GM23338 (cell line): ENCODE data around the gene RBM12. TPM values are rescaled to one million over a fixed set of nuclear protein-coding genes. Genes with fewer than 3 reads are reported as not detected.
A peak's percentile ranks its signal among the peaks of the same experiment; 100 is the strongest.

Source experiments
- ATAC-seq: fragments of 200-7000 bp; cut with Tn5 transposase; 3 replicates; pipeline ENCODE4 v1.9.1; 2020
- DNase-seq: peaks from one replicate; pipeline ENCODE4 v3.0.0-alpha.2; 2015; ENCODE audit warnings: low spot score
- H2AFZ ChIP-seq: fragments of 200-600 bp; sonication (generic); 2 replicates; pipeline ENCODE4 v1.8.0; 2016; ENCODE audit warnings: antibody characterized with exemption, mild to moderate bottlenecking, moderate library complexity
- H3F3A ChIP-seq: fragments of 200-600 bp; sonication (generic); replicated peaks from 2 replicates; pipeline ENCODE4 v1.8.0; 2017; ENCODE audit warnings: antibody characterized with exemption, mixed run types, low read depth
- H3K27ac ChIP-seq: fragments of 200-600 bp; sonication (generic); 2 replicates; pipeline ENCODE4 v1.6.1; 2016; ENCODE audit warnings: low read depth
- H3K27me3 ChIP-seq: fragments of 200-600 bp; sonication (generic); 2 replicates; pipeline ENCODE4 v1.8.0; 2016; ENCODE audit warnings: mild to moderate bottlenecking, mixed run types, moderate library complexity; ENCODE audit not compliant: insufficient read depth
- H3K36me3 ChIP-seq: fragments of 200-600 bp; sonication (generic); 2 replicates; pipeline ENCODE4 v1.8.0; 2016; ENCODE audit warnings: mild to moderate bottlenecking; ENCODE audit not compliant: insufficient read depth
- H3K4me1 ChIP-seq: fragments of 200-600 bp; sonication (generic); 2 replicates; pipeline ENCODE4 v1.8.0; 2016; ENCODE audit warnings: mild to moderate bottlenecking, moderate library complexity; ENCODE audit not compliant: insufficient read depth
- H3K4me2 ChIP-seq: fragments of 200-600 bp; sonication (generic); 2 replicates; pipeline ENCODE4 v1.7.1; 2017; ENCODE audit warnings: mixed run types
- H3K4me3 ChIP-seq: fragments of 200-600 bp; sonication (generic); 2 replicates; pipeline ENCODE4 v1.6.1; 2016; ENCODE audit warnings: mixed run types
- H3K79me2 ChIP-seq: fragments of 200-600 bp; sonication (generic); replicated peaks from 2 replicates; pipeline ENCODE4 v1.8.0; 2017; ENCODE audit warnings: mild to moderate bottlenecking; ENCODE audit not compliant: insufficient read depth
- H3K9me2 ChIP-seq: fragments of 200-600 bp; sonication (generic); 2 replicates; pipeline ENCODE4 v1.8.0; 2017; ENCODE audit not compliant: insufficient read depth
- H4K20me1 ChIP-seq: fragments of 200-600 bp; sonication (generic); replicated peaks from 2 replicates; pipeline ENCODE4 v1.8.0; 2017; ENCODE audit warnings: mild to moderate bottlenecking; ENCODE audit not compliant: insufficient read depth
- H3K27ac Mint-ChIP-seq: 2 replicates; pipeline ENCODE4 v1.8.0; 2020; ENCODE audit warnings: inconsistent platforms, mild to moderate bottlenecking, moderate library complexity, mixed read lengths
- H3K27me3 Mint-ChIP-seq: 3 replicates; pipeline ENCODE4 v1.8.0; 2022; ENCODE audit warnings: low read depth, mild to moderate bottlenecking, moderate library complexity, mixed read lengths, inconsistent platforms; ENCODE audit not compliant: insufficient read depth, poor library complexity
- H3K36me3 Mint-ChIP-seq: 3 replicates; pipeline ENCODE4 v1.8.0; 2021; ENCODE audit warnings: low read depth, mild to moderate bottlenecking, inconsistent platforms, moderate library complexity, mixed read lengths
- H3K4me1 Mint-ChIP-seq: 3 replicates; pipeline ENCODE4 v1.8.0; 2020; ENCODE audit warnings: mild to moderate bottlenecking, inconsistent platforms, mixed read lengths
- H3K4me3 Mint-ChIP-seq: 3 replicates; pipeline ENCODE4 v1.8.0; 2021; ENCODE audit warnings: moderate library complexity, mild to moderate bottlenecking, inconsistent platforms, mixed read lengths
- H3K9me3 Mint-ChIP-seq: 3 replicates; pipeline ENCODE4 v1.8.0; 2020; ENCODE audit warnings: moderate library complexity, mild to moderate bottlenecking, inconsistent platforms, mixed read lengths
- CREB1 ChIP-seq: fragments of 250-450 bp; sonication (Bioruptor Pico); IDR thresholded peaks from 2 replicates; pipeline ENCODE4 v1.5.0; 2020; ENCODE audit warnings: low read depth, mild to moderate bottlenecking, moderate library complexity
- EZH2 ChIP-seq: fragments of 200-600 bp; sonication (generic); IDR thresholded peaks from one replicate; pipeline ENCODE4 v1.8.0; 2017; ENCODE audit warnings: antibody characterized with exemption, mild to moderate bottlenecking, low read depth; ENCODE audit not compliant: unreplicated experiment
- EZH2phosphoT487 ChIP-seq: fragments of 200-600 bp; sonication (generic); IDR thresholded peaks from one replicate; pipeline ENCODE4 v1.8.1; 2018; ENCODE audit warnings: antibody characterized with exemption; ENCODE audit not compliant: unreplicated experiment
- POLR2AphosphoS5 ChIP-seq: IDR thresholded peaks from 2 replicates; pipeline ENCODE4 v1.6.1; 2016; ENCODE audit warnings: antibody characterized with exemption, low read depth
- STAT1 ChIP-seq: IDR thresholded peaks from one replicate; pipeline ENCODE4 v1.6.1; 2016; ENCODE audit warnings: antibody characterized with exemption; ENCODE audit not compliant: unreplicated experiment
- ZNF114 ChIP-seq: fragments of 250-450 bp; sonication (Bioruptor Pico); IDR thresholded peaks from 2 replicates; pipeline ENCODE4 v1.5.0; 2020; ENCODE audit warnings: mild to moderate bottlenecking, moderate library complexity
- ZNF331 ChIP-seq: fragments of 250-450 bp; sonication (Bioruptor Pico); IDR thresholded peaks from 2 replicates; pipeline ENCODE4 v1.5.0; 2020; ENCODE audit warnings: low read depth, mild to moderate bottlenecking, moderate library complexity
- polyA plus RNA-seq: library from polyadenylated mRNA; unstranded; fragments of >200 nt; fragmentation: Nextera tagmentation; extraction: Ambion mirVana; gene quantifications from 2 replicates; pipeline ENCODE4 v1.2.1, GENCODE V29; 2016
- total RNA-seq: library from RNA; depleted of rRNA; stranded (reverse); fragments of >200 nt; shearing (Covaris generic); gene quantifications from 2 replicates; pipeline ENCODE4 v1.2.3, GENCODE V29; 2014
- TF ChIP-seq, protein P1 (sequence below), 2 experiments: fragments of 200-600 bp in 1 of 2; sonication (generic) in 1 of 2; conservative IDR thresholded peaks; 2 replicates each; pipeline versions ENCODE4 v1.5.1 to v1.6.1; 2016 to 2017; ENCODE audit warnings: antibody characterized with exemption in 2 of 2, low read depth in 2 of 2, mild to moderate bottlenecking in 2 of 2, moderate library complexity in 1 of 2
- TF ChIP-seq, protein P2 (sequence below): IDR thresholded peaks from 2 replicates; pipeline ENCODE4 v1.6.1; 2016; ENCODE audit warnings: antibody characterized with exemption
- TF ChIP-seq, protein P3 (sequence below): IDR thresholded peaks from one replicate; pipeline ENCODE4 v1.6.1; 2018; ENCODE audit warnings: antibody characterized with exemption; ENCODE audit not compliant: unreplicated experiment

Gene RBM12
- total and polyA plus RNA-seq, 2 experiments from 2014 or later: 22.3 to 82.2 TPM

DNA sequence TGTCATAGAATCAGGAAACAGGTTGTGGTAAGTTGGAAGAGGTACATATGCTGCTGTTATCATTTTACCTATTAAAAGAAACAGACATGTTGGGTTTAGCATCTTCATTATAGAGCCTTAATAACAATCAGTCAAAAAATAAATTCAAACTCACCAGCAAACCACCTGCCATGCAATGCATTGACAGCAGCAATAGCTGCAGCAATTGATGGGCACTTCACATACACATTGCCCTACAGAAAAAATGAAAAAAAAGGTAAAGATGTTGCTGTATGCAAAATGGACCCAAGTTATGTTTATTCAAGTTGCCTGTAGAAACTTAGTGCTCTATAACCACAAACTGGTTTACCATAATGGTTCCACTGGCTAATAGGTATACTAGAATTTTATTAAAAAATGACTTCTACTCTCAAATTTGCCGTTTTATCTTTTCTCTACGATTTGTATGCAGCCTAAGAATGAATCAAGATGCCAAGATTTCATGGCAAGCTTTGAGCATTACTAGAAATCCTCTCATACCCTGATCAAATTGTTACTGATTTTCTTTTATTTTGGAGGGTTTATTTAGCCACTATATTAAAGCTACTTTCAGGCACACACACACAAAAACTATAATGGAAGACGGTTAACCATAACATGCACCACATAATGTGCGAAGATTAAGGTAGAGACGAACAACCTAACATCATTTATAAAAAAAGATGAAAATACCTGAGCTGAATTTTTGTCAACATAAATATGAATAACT, 40.0 kb upstream of the RBM12 start:
- Mint-ChIP-seq H3K36me3 (peaks cover 85% of the 10 kb centered on the region), H3K4me3 (no peak overlapping the region; the same call in 2 of the 3 replicates)

DNA sequence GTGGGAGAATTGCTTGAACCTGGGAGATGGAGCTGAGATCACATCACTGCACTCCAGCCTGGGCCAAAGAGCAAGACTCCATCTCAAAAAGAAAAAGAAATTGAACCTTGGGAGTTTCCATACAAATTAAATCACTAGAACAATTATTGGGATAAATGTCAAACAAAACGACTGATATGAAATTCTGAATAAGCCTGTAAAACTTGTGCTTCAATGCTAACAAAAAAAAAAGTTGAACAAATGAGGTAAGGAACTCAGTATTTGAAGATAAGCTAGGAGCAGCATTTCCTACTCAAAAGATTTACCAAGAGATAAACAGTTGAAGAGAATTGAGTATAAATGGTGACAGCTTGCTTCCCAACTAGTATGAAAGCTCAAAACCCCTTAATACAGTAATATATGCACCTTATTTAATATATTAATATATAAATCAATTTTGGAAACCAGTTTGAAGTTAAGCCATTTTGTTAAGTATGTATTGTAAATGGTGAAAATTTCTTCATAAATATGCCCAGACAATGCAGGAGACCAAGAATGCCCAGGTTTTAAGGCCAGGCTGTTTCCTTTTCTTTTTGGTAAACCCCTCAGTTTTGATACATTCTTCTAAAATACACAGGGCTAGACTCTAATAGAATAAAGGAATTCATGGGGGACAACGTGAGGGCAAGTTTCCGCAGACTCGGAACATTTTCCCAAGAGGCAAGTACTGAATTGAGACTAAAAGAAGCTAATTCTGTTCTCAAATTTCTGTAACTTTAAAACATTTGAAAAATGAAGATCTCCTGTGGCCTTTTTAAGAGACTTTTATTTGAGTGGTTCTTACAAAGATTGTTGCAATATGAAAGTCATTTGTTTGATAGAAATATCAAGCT, 38.4 kb upstream of the RBM12 start:
- no peaks in the 10 kb centered on the region for H3K27me3 ChIP-seq
- H3K36me3 ChIP-seq: peaks cover 45% of the 10 kb centered on the region
- Mint-ChIP-seq H3K27ac (no peak overlapping the region; the same call in 1 of the 2 replicates), H3K27me3 (peaks cover 14% of the 10 kb centered on the region), H3K4me3 (no peak overlapping the region), H3K4me1 (peaks cover 8% of the 10 kb centered on the region), H3K9me3 (no peaks in the 10 kb centered on the region), H3K36me3 (peaks cover 71% of the 10 kb centered on the region)
- DNase-seq (no peak), ATAC-seq (no peak)
- peaks cover 9% of the 10 kb centered on the region for H3K4me1 ChIP-seq
- no peak overlapping the region for H3K4me3 ChIP-seq
- H3F3A ChIP-seq: peaks cover 68% of the 10 kb centered on the region
- no peak overlapping the region for H3K4me2 ChIP-seq
- peak overlapping the region; percentile 82; the same call in 1 of the 2 replicates for H3K27ac ChIP-seq
- peaks cover 24% of the 10 kb centered on the region; the same call in 1 of the 2 replicates for H4K20me1 ChIP-seq
- H3K9me2 ChIP-seq: no peaks in the 10 kb centered on the region
- H3K79me2 ChIP-seq: peaks cover 11% of the 10 kb centered on the region
- no peak overlapping the region for H2AFZ ChIP-seq
- TF ChIP-seq POLR2AphosphoS5: no peak
- TF ChIP-seq, protein P1, sequence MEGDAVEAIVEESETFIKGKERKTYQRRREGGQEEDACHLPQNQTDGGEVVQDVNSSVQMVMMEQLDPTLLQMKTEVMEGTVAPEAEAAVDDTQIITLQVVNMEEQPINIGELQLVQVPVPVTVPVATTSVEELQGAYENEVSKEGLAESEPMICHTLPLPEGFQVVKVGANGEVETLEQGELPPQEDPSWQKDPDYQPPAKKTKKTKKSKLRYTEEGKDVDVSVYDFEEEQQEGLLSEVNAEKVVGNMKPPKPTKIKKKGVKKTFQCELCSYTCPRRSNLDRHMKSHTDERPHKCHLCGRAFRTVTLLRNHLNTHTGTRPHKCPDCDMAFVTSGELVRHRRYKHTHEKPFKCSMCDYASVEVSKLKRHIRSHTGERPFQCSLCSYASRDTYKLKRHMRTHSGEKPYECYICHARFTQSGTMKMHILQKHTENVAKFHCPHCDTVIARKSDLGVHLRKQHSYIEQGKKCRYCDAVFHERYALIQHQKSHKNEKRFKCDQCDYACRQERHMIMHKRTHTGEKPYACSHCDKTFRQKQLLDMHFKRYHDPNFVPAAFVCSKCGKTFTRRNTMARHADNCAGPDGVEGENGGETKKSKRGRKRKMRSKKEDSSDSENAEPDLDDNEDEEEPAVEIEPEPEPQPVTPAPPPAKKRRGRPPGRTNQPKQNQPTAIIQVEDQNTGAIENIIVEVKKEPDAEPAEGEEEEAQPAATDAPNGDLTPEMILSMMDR (conservative IDR thresholded peaks at IDR 0.05; ENCODE audit: low read depth in 2 of 2): no peak
- no peak for TF ChIP-seq ZNF114 (CRISPR knock-in tag)
- TF ChIP-seq, protein P2, sequence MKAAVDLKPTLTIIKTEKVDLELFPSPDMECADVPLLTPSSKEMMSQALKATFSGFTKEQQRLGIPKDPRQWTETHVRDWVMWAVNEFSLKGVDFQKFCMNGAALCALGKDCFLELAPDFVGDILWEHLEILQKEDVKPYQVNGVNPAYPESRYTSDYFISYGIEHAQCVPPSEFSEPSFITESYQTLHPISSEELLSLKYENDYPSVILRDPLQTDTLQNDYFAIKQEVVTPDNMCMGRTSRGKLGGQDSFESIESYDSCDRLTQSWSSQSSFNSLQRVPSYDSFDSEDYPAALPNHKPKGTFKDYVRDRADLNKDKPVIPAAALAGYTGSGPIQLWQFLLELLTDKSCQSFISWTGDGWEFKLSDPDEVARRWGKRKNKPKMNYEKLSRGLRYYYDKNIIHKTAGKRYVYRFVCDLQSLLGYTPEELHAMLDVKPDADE: no peak
- TF ChIP-seq, protein P3, sequence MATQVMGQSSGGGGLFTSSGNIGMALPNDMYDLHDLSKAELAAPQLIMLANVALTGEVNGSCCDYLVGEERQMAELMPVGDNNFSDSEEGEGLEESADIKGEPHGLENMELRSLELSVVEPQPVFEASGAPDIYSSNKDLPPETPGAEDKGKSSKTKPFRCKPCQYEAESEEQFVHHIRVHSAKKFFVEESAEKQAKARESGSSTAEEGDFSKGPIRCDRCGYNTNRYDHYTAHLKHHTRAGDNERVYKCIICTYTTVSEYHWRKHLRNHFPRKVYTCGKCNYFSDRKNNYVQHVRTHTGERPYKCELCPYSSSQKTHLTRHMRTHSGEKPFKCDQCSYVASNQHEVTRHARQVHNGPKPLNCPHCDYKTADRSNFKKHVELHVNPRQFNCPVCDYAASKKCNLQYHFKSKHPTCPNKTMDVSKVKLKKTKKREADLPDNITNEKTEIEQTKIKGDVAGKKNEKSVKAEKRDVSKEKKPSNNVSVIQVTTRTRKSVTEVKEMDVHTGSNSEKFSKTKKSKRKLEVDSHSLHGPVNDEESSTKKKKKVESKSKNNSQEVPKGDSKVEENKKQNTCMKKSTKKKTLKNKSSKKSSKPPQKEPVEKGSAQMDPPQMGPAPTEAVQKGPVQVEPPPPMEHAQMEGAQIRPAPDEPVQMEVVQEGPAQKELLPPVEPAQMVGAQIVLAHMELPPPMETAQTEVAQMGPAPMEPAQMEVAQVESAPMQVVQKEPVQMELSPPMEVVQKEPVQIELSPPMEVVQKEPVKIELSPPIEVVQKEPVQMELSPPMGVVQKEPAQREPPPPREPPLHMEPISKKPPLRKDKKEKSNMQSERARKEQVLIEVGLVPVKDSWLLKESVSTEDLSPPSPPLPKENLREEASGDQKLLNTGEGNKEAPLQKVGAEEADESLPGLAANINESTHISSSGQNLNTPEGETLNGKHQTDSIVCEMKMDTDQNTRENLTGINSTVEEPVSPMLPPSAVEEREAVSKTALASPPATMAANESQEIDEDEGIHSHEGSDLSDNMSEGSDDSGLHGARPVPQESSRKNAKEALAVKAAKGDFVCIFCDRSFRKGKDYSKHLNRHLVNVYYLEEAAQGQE: no peak
- TF ChIP-seq EZH2: no peak
- TF ChIP-seq CREB1 (CRISPR knock-in tag): no peak
- no peak for TF ChIP-seq STAT1

More for the DNA sequence above, 40.0 kb upstream of the RBM12 start:
- no peak for ATAC-seq
- Mint-ChIP-seq H3K4me1 (peaks cover 3% of the 10 kb centered on the region; the same call in 2 of the 3 replicates), H3K27ac (no peak overlapping the region), H3K9me3 (no peaks in the 10 kb centered on the region), H3K27me3 (peaks cover 10% of the 10 kb centered on the region)
- Histone ChIP-seq H3K4me2 (no peak overlapping the region), H3F3A (peaks cover 64% of the 10 kb centered on the region), H3K36me3 (peaks cover 61% of the 10 kb centered on the region), H2AFZ (no peak overlapping the region), H3K4me3 (no peak overlapping the region), H3K4me1 (peaks cover 9% of the 10 kb centered on the region), H3K27ac (no peak overlapping the region), H3K79me2 (peaks cover 19% of the 10 kb centered on the region), H3K9me2 (no peaks in the 10 kb centered on the region), H4K20me1 (peaks cover 29% of the 10 kb centered on the region), H3K27me3 (no peaks in the 10 kb centered on the region)
- DNase-seq: no peak
- TF ChIP-seq ZNF114 (CRISPR knock-in tag): no peak
- no peak for TF ChIP-seq STAT1
- TF ChIP-seq, protein P1 (conservative IDR thresholded peaks at IDR 0.05; ENCODE audit: low read depth in 2 of 2): no peak
- no peak for TF ChIP-seq EZH2phosphoT487
- no peak for TF ChIP-seq ZNF331 (CRISPR knock-in tag)
- no peak for TF ChIP-seq CREB1 (CRISPR knock-in tag)
